Fibroblast of villous mesenchyme (primary cell): ENCODE measurements around the gene INSL3. TPM values are rescaled to one million over a fixed set of nuclear protein-coding genes. Genes with fewer than 3 reads are reported as not detected.
A peak's percentile ranks its signal among the peaks of the same experiment; 100 is the strongest.

Source experiments
- DNase-seq: peaks from one replicate; pipeline ENCODE4 v3.0.0-alpha.2; 2010; ENCODE audit warnings: low read depth
- H3K4me3 ChIP-seq: 2 replicates; pipeline ENCODE4 v1.5.1; 2011; ENCODE audit warnings: low read depth, mild to moderate bottlenecking, low read length
- CTCF ChIP-seq: IDR thresholded peaks from 2 replicates; pipeline ENCODE4 v1.5.1; 2012; ENCODE audit warnings: low read depth, mild to moderate bottlenecking, low read length; ENCODE audit not compliant: insufficient read depth
- total RNA-seq: library from RNA; depleted of rRNA; stranded (reverse); fragments of >200 nt; gene quantifications from 2 replicates; pipeline ENCODE4 v1.2.3, GENCODE V29; 2012

Gene INSL3
- total RNA-seq, 1 donor: not detected

GRCh38 chr19:17843908-17844490 is 22.7 kb upstream of the INSL3 start:
- no peak overlapping the region for H3K4me3 ChIP-seq
- no peak for TF ChIP-seq CTCF
- DNase-seq: no peak

- DNase-seq: no peak
- TF ChIP-seq CTCF: no peak
Observed at GRCh38 chr19:17843292-17843827, 22.0 kb upstream of the INSL3 start.

GRCh38 chr19:17842663-17843291 is 21.5 kb upstream of the INSL3 start:
- DNase-seq: no peak
- no peak for TF ChIP-seq CTCF
- peak overlapping the region; percentile 27 for H3K4me3 ChIP-seq

More at GRCh38 chr19:17843292-17843827, 22.0 kb upstream of the INSL3 start:
- H3K4me3 ChIP-seq: no peak overlapping the region

- DNase-seq: peak; percentile 74
- H3K4me3 ChIP-seq: peak overlapping the region; percentile 33
- TF ChIP-seq CTCF: no peak
Observed at GRCh38 chr19:17841810-17842662, 20.7 kb upstream of the INSL3 start.

- peak overlapping the region; percentile 33 for H3K4me3 ChIP-seq
- TF ChIP-seq CTCF: no peak
- peak; percentile 49 for DNase-seq
Observed at GRCh38 chr19:17841371-17841809, 20.1 kb upstream of the INSL3 start.

- no peak overlapping the region for H3K4me3 ChIP-seq
- no peak for TF ChIP-seq CTCF
- DNase-seq: no peak
Observed at GRCh38 chr19:17840019-17840418, 18.7 kb upstream of the INSL3 start.
